Measurements from ENCODE around the gene UNC119. TPM values are rescaled to one million over a fixed set of nuclear protein-coding genes. Genes with fewer than 3 reads are reported as not detected.

UNC119 gene
- total RNA-seq, 2 experiments from 2014 or later, result 43.6 to 44.8 TPM

- peak overlapping the region; percentile 91 for H3K27ac Mint-ChIP-seq
- intact Hi-C loops (cut with micrococcal nuclease), result no loop called here
- H3K27me3 Mint-ChIP-seq, result no peaks in the 10 kb centered on the region
- CTCF ChIA-PET, result interaction anchor here (1.0 to 2.7 kb wide), 7 partner anchors 15 to 49 kb away, joined by 3 to 7 read pairs (median 4); partner anchors contain the start of gene ALDOC
- ATAC-seq, result no peak
- H3K9me3 Mint-ChIP-seq, result no peaks in the 10 kb centered on the region
- DNase-seq, result no peak
- peaks cover 17% of the 10 kb centered on the region for H3K4me1 Mint-ChIP-seq (ENCODE audit: low read depth)
- H3K36me3 Mint-ChIP-seq (ENCODE audit: low read depth), result peaks cover 25% of the 10 kb centered on the region
- POLR2A ChIA-PET, result interaction anchor here (0.6 to 6.0 kb wide), 14 partner anchors 8 to 127 kb away, joined by 3 to 58 read pairs (median 4); partner anchors contain the start of genes ALDOC, BLTP2, RPL23A and SDF2
- H3K4me3 Mint-ChIP-seq, result peak overlapping the region; percentile 88
- TF ChIP-seq CTCF (IDR thresholded peaks at IDR 0.05), result no peak
These were observed 45.4 kb upstream of the UNC119 start for GRCh38 chr17:28597606-28598383.

GRCh38 chr17:28592260-28592659, 39.8 kb upstream of the UNC119 start:
- H3K27me3 Mint-ChIP-seq, result no peaks in the 10 kb centered on the region
- POLR2A ChIA-PET, result interaction anchor here (0.7 to 1.6 kb wide), 4 partner anchors 13 to 26 kb away, joined by 3 to 6 read pairs (median 4); partner anchors contain the start of gene PIGS
- intact Hi-C loops (cut with micrococcal nuclease), result no loop called here
- H3K9me3 Mint-ChIP-seq, result no peaks in the 10 kb centered on the region
- no peak for ATAC-seq
- CTCF ChIA-PET, result interaction anchor here (0.9 to 1.9 kb wide), 3 partner anchors 13 to 44 kb away, joined by 3 to 7 read pairs (median 6); no protein-coding TSS in a partner anchor
- H3K4me3 Mint-ChIP-seq, result no peak overlapping the region
- H3K4me1 Mint-ChIP-seq (ENCODE audit: low read depth), result peaks cover under 1% of the 10 kb centered on the region
- DNase-seq, result no peak
- no peak for TF ChIP-seq CTCF (IDR thresholded peaks at IDR 0.05)
- no peak overlapping the region for H3K27ac Mint-ChIP-seq
- peaks cover 42% of the 10 kb centered on the region for H3K36me3 Mint-ChIP-seq (ENCODE audit: low read depth)

- intact Hi-C loops (cut with micrococcal nuclease), result no loop called here
- peaks cover 28% of the 10 kb centered on the region for H3K36me3 Mint-ChIP-seq (ENCODE audit: low read depth)
- DNase-seq (no peak), ATAC-seq (no peak)
- POLR2A ChIA-PET, result interaction anchor here (0.6 to 1.4 kb wide), 2 partner anchors 12 to 305 kb away, joined by 3 to 4 read pairs; no protein-coding TSS in a partner anchor
- no peaks in the 10 kb centered on the region for H3K27me3 Mint-ChIP-seq
- CTCF ChIA-PET, result interaction anchor here (0.9 kb wide), 1 partner anchor 11 kb away, joined by 4 read pairs; no protein-coding TSS in a partner anchor
- H3K4me1 Mint-ChIP-seq (ENCODE audit: low read depth), result no peaks in the 10 kb centered on the region
- no peak overlapping the region for H3K4me3 Mint-ChIP-seq
- no peaks in the 10 kb centered on the region for H3K9me3 Mint-ChIP-seq
- TF ChIP-seq CTCF (IDR thresholded peaks at IDR 0.05), result no peak
- H3K27ac Mint-ChIP-seq, result no peak overlapping the region
These were observed 33.4 kb upstream of the UNC119 start for GRCh38 chr17:28585851-28586250.

- H3K4me1 Mint-ChIP-seq (ENCODE audit: low read depth), result peaks cover 13% of the 10 kb centered on the region
- DNase-seq, result no peak
- CTCF ChIA-PET, result no interaction called here
- peaks cover 36% of the 10 kb centered on the region for H3K36me3 Mint-ChIP-seq (ENCODE audit: low read depth)
- no peaks in the 10 kb centered on the region for H3K9me3 Mint-ChIP-seq
- H3K4me3 Mint-ChIP-seq, result no peak overlapping the region
- no peaks in the 10 kb centered on the region for H3K27me3 Mint-ChIP-seq
- POLR2A ChIA-PET, result interaction anchor here (0.6 to 1.9 kb wide), 4 partner anchors 9 to 40 kb away, joined by 3 to 8 read pairs (median 4); no protein-coding TSS in a partner anchor
- intact Hi-C loops (cut with micrococcal nuclease), result no loop called here
- no peak for TF ChIP-seq CTCF (IDR thresholded peaks at IDR 0.05)
- no peak for ATAC-seq
- no peak overlapping the region for H3K27ac Mint-ChIP-seq
These were observed 32.0 kb upstream of the UNC119 start for GRCh38 chr17:28584434-28584833.

GRCh38 chr17:28582513-28582912, 30.1 kb upstream of the UNC119 start:
- POLR2A ChIA-PET, result interaction anchor here (0.9 to 9.1 kb wide), 4 partner anchors 8 to 15 kb away, joined by 3 to 58 read pairs (median 10); partner anchors contain the start of genes PIGS and SPAG5
- peaks cover 45% of the 10 kb centered on the region for H3K36me3 Mint-ChIP-seq (ENCODE audit: low read depth)
- peaks cover 18% of the 10 kb centered on the region for H3K4me1 Mint-ChIP-seq (ENCODE audit: low read depth)
- ATAC-seq (no peak), DNase-seq (no peak)
- intact Hi-C loops (cut with micrococcal nuclease), result no loop called here
- CTCF ChIA-PET, result no interaction called here
- H3K9me3 Mint-ChIP-seq, result no peaks in the 10 kb centered on the region
- no peak overlapping the region for H3K4me3 Mint-ChIP-seq
- no peak overlapping the region for H3K27ac Mint-ChIP-seq
- no peak for TF ChIP-seq CTCF (IDR thresholded peaks at IDR 0.05)
- no peaks in the 10 kb centered on the region for H3K27me3 Mint-ChIP-seq

Measured in activated CD8-positive, alpha-beta T cell treated with anti-CD3 and anti-CD28 coated beads for 36 hours (primary cell).